ENCODE measurements around the gene PRKN.

The PRKN gene

DNA sequence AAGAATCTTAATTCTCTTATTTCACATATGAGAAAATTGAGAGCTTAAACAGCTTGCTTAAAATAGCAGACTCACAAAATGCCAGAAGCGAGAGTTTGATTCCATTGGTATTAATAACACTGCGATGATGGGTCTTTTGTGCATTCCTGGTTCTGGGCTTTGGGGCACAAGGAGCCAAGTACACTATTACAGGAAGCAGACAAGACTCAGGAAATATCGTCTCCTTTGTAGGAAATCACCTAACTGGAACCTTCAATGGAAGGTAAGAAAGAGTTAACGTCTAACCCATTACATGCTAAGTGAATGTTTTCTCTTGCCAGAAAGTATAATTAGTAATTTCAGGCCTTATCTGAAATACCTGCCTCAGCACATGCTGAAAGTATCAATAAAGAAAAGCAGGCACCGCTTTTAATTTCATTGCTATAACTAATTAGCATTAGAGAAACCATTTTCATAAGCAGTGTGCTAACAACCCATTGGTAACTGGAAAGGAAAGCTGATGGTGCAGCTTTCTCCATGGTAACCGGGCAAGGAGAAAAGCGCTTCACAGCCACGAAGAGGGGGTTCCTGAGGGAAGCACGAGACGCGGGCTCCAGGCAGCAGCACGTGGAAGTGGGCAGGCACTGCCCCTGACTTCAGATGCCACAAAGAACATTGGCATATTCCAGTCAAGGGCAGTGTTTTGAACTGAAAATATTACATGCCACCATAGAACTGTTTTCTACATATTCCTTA lies 1247.0 kb downstream of the PRKN start:
- DNase-seq (ENCODE audit: low read depth): no peak
- TF ChIP-seq, protein P1, sequence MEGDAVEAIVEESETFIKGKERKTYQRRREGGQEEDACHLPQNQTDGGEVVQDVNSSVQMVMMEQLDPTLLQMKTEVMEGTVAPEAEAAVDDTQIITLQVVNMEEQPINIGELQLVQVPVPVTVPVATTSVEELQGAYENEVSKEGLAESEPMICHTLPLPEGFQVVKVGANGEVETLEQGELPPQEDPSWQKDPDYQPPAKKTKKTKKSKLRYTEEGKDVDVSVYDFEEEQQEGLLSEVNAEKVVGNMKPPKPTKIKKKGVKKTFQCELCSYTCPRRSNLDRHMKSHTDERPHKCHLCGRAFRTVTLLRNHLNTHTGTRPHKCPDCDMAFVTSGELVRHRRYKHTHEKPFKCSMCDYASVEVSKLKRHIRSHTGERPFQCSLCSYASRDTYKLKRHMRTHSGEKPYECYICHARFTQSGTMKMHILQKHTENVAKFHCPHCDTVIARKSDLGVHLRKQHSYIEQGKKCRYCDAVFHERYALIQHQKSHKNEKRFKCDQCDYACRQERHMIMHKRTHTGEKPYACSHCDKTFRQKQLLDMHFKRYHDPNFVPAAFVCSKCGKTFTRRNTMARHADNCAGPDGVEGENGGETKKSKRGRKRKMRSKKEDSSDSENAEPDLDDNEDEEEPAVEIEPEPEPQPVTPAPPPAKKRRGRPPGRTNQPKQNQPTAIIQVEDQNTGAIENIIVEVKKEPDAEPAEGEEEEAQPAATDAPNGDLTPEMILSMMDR (IDR thresholded peaks at IDR 0.05; ENCODE audit: low read depth, low read length, missing control alignments): no peak
- no peak overlapping the region for H3K4me3 ChIP-seq (ENCODE audit: low read depth, low read length)

DNA sequence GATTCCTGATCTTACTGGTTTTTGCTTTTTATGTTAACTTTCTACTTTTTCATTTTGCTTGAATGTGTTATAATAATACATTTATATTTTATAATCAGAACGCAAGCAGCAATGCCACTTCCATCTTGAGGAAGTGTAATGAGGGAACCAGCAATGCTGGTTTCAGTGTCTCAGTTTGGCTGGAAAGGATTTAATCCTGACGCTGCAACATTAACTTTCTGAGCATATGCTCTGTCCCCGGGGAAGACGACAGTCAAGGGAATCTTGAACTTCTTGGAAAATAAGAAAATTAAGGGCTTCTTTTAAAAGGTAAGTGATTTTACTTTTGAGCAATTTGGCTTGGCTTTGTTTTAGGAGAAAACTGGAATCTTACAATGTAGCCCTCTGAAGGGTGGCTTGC lies 1248.2 kb downstream of the PRKN start:
- DNase-seq (ENCODE audit: low read depth): no peak
- TF ChIP-seq, protein P1 (IDR thresholded peaks at IDR 0.05; ENCODE audit: low read depth, low read length, missing control alignments): no peak
- H3K4me3 ChIP-seq (ENCODE audit: low read depth, low read length): no peak overlapping the region

DNA sequence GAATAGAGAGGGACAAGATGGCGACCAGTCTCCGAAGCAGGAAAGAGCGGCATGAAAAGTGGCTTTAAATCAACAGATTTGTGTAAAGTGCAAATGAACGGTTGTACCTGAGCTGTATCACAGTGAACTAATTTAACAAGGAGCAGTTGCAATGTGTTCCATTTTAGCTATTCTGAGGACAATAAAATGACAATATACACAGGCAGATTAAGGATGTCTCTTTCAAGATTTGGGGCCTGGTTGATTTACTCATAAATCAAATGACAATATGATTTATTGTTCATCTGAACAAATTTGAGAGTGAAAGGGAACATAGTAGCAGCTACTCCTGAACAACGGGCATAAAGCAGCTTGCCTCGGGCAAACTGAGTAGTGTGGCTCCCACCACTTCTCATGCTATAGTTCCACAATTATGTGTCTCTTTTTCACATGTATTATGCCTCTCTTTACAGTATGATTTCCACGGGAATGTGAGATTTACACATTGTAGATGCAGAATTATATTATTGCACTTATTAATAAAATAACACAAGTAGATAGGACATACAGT lies 1249.6 kb downstream of the PRKN start:
- no peak overlapping the region for H3K4me3 ChIP-seq (ENCODE audit: low read depth, low read length)
- TF ChIP-seq, protein P1 (IDR thresholded peaks at IDR 0.05; ENCODE audit: low read depth, low read length, missing control alignments): no peak
- no peak for DNase-seq (ENCODE audit: low read depth)

DNA sequence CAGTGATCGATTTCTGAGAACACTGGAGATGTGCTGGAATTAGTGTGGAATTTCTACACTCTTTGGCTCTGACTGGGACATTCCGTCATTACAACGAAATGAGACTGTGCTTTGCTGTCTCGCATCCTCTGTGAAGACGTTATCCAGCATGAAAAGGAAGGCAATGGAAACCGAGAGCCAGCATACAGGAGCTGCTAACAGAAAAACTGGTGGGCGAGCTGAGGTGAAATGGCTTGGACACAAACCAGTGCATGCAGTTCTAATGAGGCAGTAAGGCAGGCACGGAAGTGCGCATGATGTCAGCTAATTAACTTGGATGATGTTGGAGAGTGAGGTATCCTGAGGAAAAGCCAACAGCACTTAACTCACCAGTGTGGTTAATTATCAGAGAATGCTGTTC lies 1250.9 kb downstream of the PRKN start:
- no peak for DNase-seq (ENCODE audit: low read depth)
- no peak overlapping the region for H3K4me3 ChIP-seq (ENCODE audit: low read depth, low read length)
- TF ChIP-seq, protein P1 (IDR thresholded peaks at IDR 0.05; ENCODE audit: low read depth, low read length, missing control alignments): no peak

DNA sequence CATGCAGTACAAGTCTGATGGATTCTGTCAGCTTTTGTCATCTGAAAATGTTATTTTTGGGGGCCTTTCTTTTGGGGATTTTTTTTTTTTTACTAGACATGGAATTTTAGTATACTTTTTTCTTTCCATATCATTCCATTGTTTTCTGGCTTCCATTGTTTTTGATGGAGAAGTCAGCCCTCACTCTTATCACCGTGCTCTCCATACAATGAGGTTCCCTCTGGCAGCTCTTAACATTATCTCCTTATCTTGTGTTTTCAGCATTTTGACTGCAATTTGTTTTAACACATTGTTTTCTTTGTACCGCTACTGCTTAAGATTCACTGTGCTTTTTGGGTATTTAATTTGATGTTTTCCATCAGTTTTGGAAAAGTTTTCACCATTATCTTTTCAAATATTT lies 1262.2 kb downstream of the PRKN start:
- no peak overlapping the region for H3K4me3 ChIP-seq (ENCODE audit: low read depth, low read length)
- DNase-seq (ENCODE audit: low read depth): no peak
- TF ChIP-seq, protein P1 (IDR thresholded peaks at IDR 0.05; ENCODE audit: low read depth, low read length, missing control alignments): no peak

DNA sequence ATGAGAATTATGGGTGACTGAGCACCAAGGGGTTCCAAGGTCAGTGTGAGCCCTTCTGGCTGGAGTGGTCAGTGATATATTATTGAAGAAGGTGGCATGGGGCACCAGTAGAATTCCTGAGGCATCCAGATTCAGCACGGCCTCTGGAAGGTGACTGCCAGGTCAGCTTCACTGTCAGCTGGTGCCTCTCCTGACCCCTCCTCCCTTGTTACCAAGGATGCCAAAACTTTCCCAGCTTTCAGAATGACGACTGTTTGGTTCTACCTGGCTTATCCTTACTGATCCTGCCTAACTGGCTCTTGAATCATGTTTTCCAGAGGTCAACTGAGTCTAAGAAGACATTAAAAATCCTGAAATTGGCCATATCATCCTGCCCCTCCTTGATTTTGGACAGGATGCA lies 1264.5 kb downstream of the PRKN start:
- DNase-seq (ENCODE audit: low read depth): no peak
- TF ChIP-seq, protein P1 (IDR thresholded peaks at IDR 0.05; ENCODE audit: low read depth, low read length, missing control alignments): no peak
- no peak overlapping the region for H3K4me3 ChIP-seq (ENCODE audit: low read depth, low read length)

DNA sequence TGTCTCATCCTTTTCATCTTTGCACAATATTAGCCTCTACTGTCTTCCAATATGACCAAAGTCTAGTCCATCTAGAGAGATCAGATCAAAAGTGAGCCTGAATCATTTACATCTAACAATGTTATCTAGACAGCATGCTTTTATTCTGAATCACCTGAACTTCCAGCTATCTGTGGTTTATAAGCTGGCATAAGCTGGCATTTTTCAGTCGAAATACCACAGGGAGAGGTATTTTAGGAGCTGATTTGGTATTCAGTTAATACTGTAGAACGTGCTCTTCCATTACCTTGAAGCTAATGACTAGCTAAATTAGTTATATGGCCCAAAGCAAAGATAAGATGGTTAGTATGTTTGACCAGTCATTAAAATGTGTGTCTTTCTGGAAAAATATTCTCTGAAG lies 1265.4 kb downstream of the PRKN start:
- no peak overlapping the region for H3K4me3 ChIP-seq (ENCODE audit: low read depth, low read length)
- TF ChIP-seq, protein P1 (IDR thresholded peaks at IDR 0.05; ENCODE audit: low read depth, low read length, missing control alignments): no peak
- DNase-seq (ENCODE audit: low read depth): no peak

Data from GM12864 (cell line).